ENCODE data around the gene GABBR2. TPM values are rescaled to one million over a fixed set of nuclear protein-coding genes. Genes with fewer than 3 reads are reported as not detected.

Gene GABBR2
- total and polyA plus RNA-seq, 9 of the 15 experiments (the other 6 are each of a cell fraction or from before 2014, with no cell fraction given): 0.15 to 1.9 (median 0.32) TPM

DNA sequence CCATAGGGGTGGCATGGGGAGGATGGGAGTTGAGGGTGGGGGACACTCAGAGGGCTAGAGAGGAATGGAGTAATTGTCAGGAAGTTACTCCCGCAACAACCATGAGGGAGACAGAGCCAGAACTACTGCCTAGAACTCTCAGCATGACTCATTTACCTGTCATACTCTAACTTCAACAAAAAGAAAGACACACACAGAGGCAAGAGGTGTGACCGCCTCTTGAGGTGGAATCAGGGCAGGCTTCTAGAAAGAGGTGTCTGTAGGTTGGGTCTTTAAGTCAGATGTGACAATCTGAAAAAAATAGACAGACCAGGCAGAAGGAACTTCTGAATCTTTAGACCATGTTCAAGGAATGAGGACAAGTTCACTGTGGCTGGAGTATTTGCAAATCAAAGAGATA, 73.4 kb downstream of the GABBR2 start:
- peaks cover 0 to 12% of the 10 kb centered on the region in 2 experiments; a peak in 3 of 5 replicates for H3K4me1 ChIP-seq (replicated peaks in 1 of 2; ENCODE audit: control insufficient read depth in 2 of 2, insufficient read depth in 2 of 2, low read length in 2 of 2)
- H2AFZ ChIP-seq (ENCODE audit: low read depth, low read length): peak overlapping the region; percentile 83; the same call in 1 of the 2 replicates
- peaks cover 0 to 3% of the 10 kb centered on the region in 2 experiments; a peak in 3 of 5 replicates for H3K27me3 ChIP-seq (ENCODE audit: control insufficient read depth in 2 of 2, insufficient read depth in 2 of 2, low read length in 2 of 2)
- H4K20me1 ChIP-seq (replicated peaks; ENCODE audit: control insufficient read depth, insufficient read depth, low read length): no peaks in the 10 kb centered on the region
- FAIRE-seq (no peak), DNase-seq (ENCODE audit: extremely low read depth in 1 of 4, low spot score in 3 of 4) (no peak), ATAC-seq (peak; percentile 42)
- CTCF ChIA-PET (ENCODE audit: low intra/inter-chr PET ratio): no interaction called here
- no TSS peak for BruUV-seq (replicated peaks)
- H3K9ac ChIP-seq (ENCODE audit: insufficient read depth in 1 of 2, low read depth in 2 of 2, low read length in 2 of 2): no peak overlapping the region
- H3K4me3 ChIP-seq: no peak overlapping the region
- POLR2A ChIA-PET: no interaction called here
- no peaks in the 10 kb centered on the region for H3K79me2 ChIP-seq (ENCODE audit: control insufficient read depth, insufficient read depth, low read length)
- 72% methylated on average over 2 of the region's 2 CpGs for WGBS (ENCODE audit: insufficient coverage, low coverage, missing lambda C conversion rate)
- in situ Hi-C loops (cut with MboI): no loop called here
- H3K36me3 ChIP-seq (ENCODE audit: control insufficient read depth, insufficient read depth, low read length): no peaks in the 10 kb centered on the region
- intact Hi-C loops (cut with micrococcal nuclease): no loop called here
- H3K9me3 ChIP-seq (replicated peaks; ENCODE audit: control insufficient read depth, insufficient read depth, low read depth, low read length): no peaks in the 10 kb centered on the region
- no peak overlapping the region for H3K27ac ChIP-seq (ENCODE audit: extremely low read depth, low read depth, low read length)
- no peaks in the 10 kb centered on the region for H3K9me1 ChIP-seq (ENCODE audit: control insufficient read depth, insufficient read depth, low read length)
- no peak overlapping the region for H3K4me2 ChIP-seq (ENCODE audit: insufficient read depth, low read length)
- TF ChIP-seq TCF7L2 (IDR thresholded peaks at IDR 0.05; ENCODE audit: low read depth, low read length) (no peak), MAFK (IDR thresholded peaks at IDR 0.05; ENCODE audit: low read length) (no peak), TRIM28 (IDR thresholded peaks at IDR 0.05) (no peak), MEF2D (tag; conservative IDR thresholded peaks at IDR 0.05; ENCODE audit: low read depth) (no peak), ZNF707 (CRISPR knock-in tag; conservative IDR thresholded peaks at IDR 0.05) (no peak), ETV5 (CRISPR knock-in tag; IDR thresholded peaks at IDR 0.05; ENCODE audit: low read depth) (no peak), FOXA1 (IDR thresholded peaks at IDR 0.05; ENCODE audit: borderline replicate concordance) (no peak), KLF1 (tag; IDR thresholded peaks at IDR 0.05) (no peak), TEAD4 (IDR thresholded peaks at IDR 0.05; ENCODE audit: low read length) (no peak), TEAD4 (CRISPR knock-in tag; IDR thresholded peaks at IDR 0.05; ENCODE audit: borderline replicate concordance) (no peak), ZNF121 (CRISPR knock-in tag; conservative IDR thresholded peaks at IDR 0.05) (no peak), BRD4 (IDR thresholded peaks at IDR 0.05) (no peak)
- TF ChIP-seq, protein P1, sequence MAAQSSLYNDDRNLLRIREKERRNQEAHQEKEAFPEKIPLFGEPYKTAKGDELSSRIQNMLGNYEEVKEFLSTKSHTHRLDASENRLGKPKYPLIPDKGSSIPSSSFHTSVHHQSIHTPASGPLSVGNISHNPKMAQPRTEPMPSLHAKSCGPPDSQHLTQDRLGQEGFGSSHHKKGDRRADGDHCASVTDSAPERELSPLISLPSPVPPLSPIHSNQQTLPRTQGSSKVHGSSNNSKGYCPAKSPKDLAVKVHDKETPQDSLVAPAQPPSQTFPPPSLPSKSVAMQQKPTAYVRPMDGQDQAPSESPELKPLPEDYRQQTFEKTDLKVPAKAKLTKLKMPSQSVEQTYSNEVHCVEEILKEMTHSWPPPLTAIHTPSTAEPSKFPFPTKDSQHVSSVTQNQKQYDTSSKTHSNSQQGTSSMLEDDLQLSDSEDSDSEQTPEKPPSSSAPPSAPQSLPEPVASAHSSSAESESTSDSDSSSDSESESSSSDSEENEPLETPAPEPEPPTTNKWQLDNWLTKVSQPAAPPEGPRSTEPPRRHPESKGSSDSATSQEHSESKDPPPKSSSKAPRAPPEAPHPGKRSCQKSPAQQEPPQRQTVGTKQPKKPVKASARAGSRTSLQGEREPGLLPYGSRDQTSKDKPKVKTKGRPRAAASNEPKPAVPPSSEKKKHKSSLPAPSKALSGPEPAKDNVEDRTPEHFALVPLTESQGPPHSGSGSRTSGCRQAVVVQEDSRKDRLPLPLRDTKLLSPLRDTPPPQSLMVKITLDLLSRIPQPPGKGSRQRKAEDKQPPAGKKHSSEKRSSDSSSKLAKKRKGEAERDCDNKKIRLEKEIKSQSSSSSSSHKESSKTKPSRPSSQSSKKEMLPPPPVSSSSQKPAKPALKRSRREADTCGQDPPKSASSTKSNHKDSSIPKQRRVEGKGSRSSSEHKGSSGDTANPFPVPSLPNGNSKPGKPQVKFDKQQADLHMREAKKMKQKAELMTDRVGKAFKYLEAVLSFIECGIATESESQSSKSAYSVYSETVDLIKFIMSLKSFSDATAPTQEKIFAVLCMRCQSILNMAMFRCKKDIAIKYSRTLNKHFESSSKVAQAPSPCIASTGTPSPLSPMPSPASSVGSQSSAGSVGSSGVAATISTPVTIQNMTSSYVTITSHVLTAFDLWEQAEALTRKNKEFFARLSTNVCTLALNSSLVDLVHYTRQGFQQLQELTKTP (IDR thresholded peaks at IDR 0.05; ENCODE audit: low read depth in 1 of 2, partially characterized antibody in 2 of 2): no peak
- TF ChIP-seq, protein P2, sequence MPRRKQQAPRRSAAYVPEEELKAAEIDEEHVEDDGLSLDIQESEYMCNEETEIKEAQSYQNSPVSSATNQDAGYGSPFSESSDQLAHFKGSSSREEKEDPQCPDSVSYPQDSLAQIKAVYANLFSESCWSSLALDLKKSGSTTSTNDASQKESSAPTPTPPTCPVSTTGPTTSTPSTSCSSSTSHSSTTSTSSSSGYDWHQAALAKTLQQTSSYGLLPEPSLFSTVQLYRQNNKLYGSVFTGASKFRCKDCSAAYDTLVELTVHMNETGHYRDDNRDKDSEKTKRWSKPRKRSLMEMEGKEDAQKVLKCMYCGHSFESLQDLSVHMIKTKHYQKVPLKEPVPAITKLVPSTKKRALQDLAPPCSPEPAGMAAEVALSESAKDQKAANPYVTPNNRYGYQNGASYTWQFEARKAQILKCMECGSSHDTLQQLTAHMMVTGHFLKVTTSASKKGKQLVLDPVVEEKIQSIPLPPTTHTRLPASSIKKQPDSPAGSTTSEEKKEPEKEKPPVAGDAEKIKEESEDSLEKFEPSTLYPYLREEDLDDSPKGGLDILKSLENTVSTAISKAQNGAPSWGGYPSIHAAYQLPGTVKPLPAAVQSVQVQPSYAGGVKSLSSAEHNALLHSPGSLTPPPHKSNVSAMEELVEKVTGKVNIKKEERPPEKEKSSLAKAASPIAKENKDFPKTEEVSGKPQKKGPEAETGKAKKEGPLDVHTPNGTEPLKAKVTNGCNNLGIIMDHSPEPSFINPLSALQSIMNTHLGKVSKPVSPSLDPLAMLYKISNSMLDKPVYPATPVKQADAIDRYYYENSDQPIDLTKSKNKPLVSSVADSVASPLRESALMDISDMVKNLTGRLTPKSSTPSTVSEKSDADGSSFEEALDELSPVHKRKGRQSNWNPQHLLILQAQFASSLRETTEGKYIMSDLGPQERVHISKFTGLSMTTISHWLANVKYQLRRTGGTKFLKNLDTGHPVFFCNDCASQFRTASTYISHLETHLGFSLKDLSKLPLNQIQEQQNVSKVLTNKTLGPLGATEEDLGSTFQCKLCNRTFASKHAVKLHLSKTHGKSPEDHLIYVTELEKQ (CRISPR knock-in tag; IDR thresholded peaks at IDR 0.05): no peak
- TF ChIP-seq, protein P3, sequence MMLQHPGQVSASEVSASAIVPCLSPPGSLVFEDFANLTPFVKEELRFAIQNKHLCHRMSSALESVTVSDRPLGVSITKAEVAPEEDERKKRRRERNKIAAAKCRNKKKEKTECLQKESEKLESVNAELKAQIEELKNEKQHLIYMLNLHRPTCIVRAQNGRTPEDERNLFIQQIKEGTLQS (IDR thresholded peaks at IDR 0.05): peak; percentile 60
- TF ChIP-seq, protein P3 (CRISPR knock-in tag; conservative IDR thresholded peaks at IDR 0.05): no peak

Measured in K562 (cell line).